Lower leg skin (tissue), 4 donors: ENCODE measurements around the gene CDCA8. TPM values are rescaled to one million over a fixed set of nuclear protein-coding genes. Genes with fewer than 3 reads are reported as not detected.
A peak's percentile ranks its signal among the peaks of the same experiment; 100 is the strongest.
"Not testable (repeated sequence)": the region's sequence is repeated elsewhere in the genome, so short reads cannot be mapped to it uniquely, and the experiment has no call there.

Experiments
- DNase-seq, 2 donors: peaks; one replicate each; pipeline ENCODE4 v3.0.0-alpha.2; 2019; ENCODE audit warnings: low spot score in 2 of 2
- H3K4me3 ChIP-seq: fragments of 200-600 bp; sonication (generic); 2 replicates; pipeline ENCODE4 v1.5.1; 2017; ENCODE audit warnings: mild to moderate bottlenecking, low read depth; ENCODE audit not compliant: poor library complexity, severe bottlenecking
- POLR2A ChIP-seq, 2 donors: fragments of 450-650 bp; IDR thresholded peaks; one replicate each; pipeline ENCODE4 v1.6.1; 2016 to 2017; ENCODE audit warnings: antibody characterized with exemption in 2 of 2, mild to moderate bottlenecking in 1 of 2, moderate library complexity in 1 of 2
- WGBS, 2 donors: methylation state at CpG; one replicate each; pipeline ENCODE4 v1.1.5; 2018; 5-methylcytosine and 5-hydroxymethylcytosine counted together
- intact Hi-C: fragments of 100-400 bp; cut with DNase I; formaldehyde crosslinking; loops from one replicate; pipeline ENCODE4 v1.15.0; 2023; ENCODE audit warnings: low total_unique reads
- total RNA-seq, 4 donors: library from RNA; depleted of rRNA; stranded (reverse); fragments of >200 nt; gene quantifications; one replicate each; pipeline ENCODE4 v1.1.0, GENCODE V29; 2016
- TF ChIP-seq, protein P1 (sequence below), 3 donors: fragments of 450-650 bp; IDR thresholded peaks; one replicate each; pipeline ENCODE4 v1.5.1; 2016; ENCODE audit warnings: antibody characterized with exemption in 3 of 3, mild to moderate bottlenecking in 3 of 3, moderate library complexity in 2 of 3

The CDCA8 gene
- total RNA-seq, 4 donors from 2014 or later, result 1.0 to 3.2 (median 1.8) TPM

DNA sequence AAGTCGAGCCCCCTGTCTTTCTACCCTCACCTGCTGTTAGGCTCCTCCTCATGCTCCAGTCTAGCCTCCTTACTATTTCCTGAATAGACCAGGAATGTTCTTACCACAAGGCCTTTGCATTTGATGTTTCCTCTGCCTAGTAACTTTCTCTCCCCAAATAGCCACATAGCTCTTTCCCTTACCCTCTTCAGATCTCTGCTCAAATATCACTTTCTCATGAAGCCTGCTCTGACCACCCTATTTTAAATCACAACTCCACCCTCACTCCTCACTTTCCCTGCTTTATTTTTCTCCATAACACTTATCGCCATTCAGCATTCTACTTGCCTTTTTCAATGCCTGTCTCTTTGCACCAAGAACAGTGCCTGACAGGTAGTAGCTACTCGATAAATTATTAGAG, 6.6 kb upstream of the CDCA8 start:
- 89 to 94% methylated on average over 3 of the region's 3 CpGs for WGBS, 2 donors
- H3K4me3 ChIP-seq, result no peak overlapping the region
- TF ChIP-seq POLR2A (IDR thresholded peaks at IDR 0.05), result no peak
- TF ChIP-seq, protein P1, sequence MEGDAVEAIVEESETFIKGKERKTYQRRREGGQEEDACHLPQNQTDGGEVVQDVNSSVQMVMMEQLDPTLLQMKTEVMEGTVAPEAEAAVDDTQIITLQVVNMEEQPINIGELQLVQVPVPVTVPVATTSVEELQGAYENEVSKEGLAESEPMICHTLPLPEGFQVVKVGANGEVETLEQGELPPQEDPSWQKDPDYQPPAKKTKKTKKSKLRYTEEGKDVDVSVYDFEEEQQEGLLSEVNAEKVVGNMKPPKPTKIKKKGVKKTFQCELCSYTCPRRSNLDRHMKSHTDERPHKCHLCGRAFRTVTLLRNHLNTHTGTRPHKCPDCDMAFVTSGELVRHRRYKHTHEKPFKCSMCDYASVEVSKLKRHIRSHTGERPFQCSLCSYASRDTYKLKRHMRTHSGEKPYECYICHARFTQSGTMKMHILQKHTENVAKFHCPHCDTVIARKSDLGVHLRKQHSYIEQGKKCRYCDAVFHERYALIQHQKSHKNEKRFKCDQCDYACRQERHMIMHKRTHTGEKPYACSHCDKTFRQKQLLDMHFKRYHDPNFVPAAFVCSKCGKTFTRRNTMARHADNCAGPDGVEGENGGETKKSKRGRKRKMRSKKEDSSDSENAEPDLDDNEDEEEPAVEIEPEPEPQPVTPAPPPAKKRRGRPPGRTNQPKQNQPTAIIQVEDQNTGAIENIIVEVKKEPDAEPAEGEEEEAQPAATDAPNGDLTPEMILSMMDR (IDR thresholded peaks at IDR 0.05), result no peak
- intact Hi-C loops, result loop anchor here (10.0 kb wide), 1 partner anchor 231 kb away; no protein-coding TSS in a partner anchor
- DNase-seq, result no peak

DNA sequence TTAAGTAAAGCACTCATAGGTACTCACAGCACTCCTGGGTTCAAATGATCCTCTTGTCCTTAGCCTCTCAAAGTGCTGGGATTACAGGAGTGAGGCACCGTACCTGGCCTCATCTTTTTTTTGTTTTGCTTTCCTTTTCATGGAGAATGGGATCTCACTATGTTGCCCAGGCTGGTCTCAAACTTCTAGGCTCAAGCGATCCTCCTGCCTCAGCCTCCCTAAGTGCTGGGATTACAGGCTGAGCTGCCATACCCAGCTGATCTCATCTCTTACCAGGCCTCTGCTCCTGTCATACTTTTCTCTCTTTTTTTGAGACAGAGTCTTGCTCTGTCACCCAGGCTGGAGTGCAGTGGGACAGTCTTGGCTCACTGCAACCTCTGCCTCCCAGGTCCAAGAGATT, 4.6 kb upstream of the CDCA8 start:
- 89 to 90% methylated on average over 2 of the region's 2 CpGs for WGBS, 2 donors
- H3K4me3 ChIP-seq, DNase-seq: not testable (repeated sequence)
- intact Hi-C loops, result loop anchor here (10.0 kb wide), 1 partner anchor 233 kb away; no protein-coding TSS in a partner anchor

DNA sequence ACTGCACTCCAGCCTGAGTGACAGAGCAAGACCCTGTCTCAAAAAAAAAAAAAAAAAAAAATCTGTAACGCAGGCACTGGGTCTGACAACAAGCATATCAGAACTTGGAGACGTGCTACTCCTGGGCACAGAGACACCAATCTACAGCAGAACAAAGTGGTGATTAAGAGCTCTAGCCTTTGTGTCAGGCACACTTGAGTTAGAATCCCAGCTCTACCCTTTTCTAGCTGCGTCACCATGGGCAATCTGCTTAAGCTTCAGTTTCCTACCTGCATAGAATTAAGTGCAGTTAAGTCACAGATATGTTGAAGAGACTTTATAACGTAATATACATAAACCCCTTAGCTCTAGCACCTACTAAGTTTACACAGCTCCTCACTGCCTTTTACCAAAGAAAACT, 3.4 kb upstream of the CDCA8 start:
- no peak overlapping the region for H3K4me3 ChIP-seq
- TF ChIP-seq, protein P1 (IDR thresholded peaks at IDR 0.05), result no peak
- no peak for TF ChIP-seq POLR2A (IDR thresholded peaks at IDR 0.05)
- intact Hi-C loops, result loop anchor here (10.0 kb wide), 1 partner anchor 234 kb away; no protein-coding TSS in a partner anchor

DNA sequence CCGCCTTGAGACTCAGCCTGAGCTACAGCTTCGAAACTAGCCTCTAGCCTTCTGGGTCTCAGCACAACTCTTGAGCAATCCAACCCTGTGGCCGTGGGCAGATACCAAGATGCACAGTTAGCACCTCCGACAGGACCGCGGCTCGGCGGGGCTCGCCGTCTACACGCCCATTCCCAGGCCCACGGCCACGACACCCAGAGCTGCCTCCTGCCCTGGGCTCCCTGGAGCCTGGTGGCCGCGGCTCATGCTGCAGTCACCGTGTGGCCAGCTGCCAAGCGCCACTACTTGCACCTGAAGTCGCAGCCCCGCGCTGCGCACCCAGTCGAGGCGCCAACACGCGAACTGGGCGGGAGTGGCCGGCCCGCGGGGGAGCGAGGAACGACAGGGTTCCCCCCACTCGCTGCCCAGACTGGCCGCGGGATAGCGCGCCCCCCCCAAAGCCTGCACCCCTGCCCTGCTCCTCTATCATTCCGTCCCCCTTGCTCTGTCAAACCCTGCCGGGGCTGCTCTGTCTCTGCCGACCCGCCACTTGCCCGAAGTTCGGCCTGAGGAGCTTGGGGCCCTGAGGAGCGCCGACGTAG, 729 bp upstream of the CDCA8 start:
- H3K4me3 ChIP-seq, result peak overlapping the region; percentile 71
- WGBS, 2 donors, result 1 to 5% methylated on average over 19 to 41 of the region's 45 CpGs
- TF ChIP-seq, protein P1 (IDR thresholded peaks at IDR 0.05), result no peak
- TF ChIP-seq POLR2A (IDR thresholded peaks at IDR 0.05), result no peak
- DNase-seq, result peak; percentile 22 to 88
- intact Hi-C loops, result loop anchor here (5.0 kb wide), 1 partner anchor 171 kb away; no protein-coding TSS in a partner anchor

More for the DNA sequence above, 3.4 kb upstream of the CDCA8 start:
- DNase-seq, result no peak
- WGBS, 2 donors, result 86 to 87% methylated on average over 4 of the region's 4 CpGs

DNA sequence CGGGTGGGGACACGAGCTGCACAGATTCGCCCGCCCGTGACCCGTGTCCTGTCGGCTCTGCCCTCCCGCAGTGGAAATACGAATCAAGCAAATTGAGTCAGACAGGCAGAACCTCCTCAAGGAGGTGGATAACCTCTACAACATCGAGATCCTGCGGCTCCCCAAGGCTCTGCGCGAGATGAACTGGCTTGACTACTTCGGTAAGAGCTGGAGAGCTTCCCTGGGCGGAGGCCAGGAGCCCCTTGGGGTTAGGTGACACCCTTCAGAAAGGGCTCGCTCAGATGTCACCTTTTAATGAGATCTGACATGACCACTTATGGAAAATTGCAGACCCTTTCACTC, 489 bp downstream of the CDCA8 start:
- intact Hi-C loops, result loop anchor here (5.0 kb wide), 1 partner anchor 169 kb away; no protein-coding TSS in a partner anchor
- H3K4me3 ChIP-seq, result peak overlapping the region; percentile 73
- TF ChIP-seq POLR2A (IDR thresholded peaks at IDR 0.05), result no peak
- TF ChIP-seq, protein P1 (IDR thresholded peaks at IDR 0.05), result no peak
- WGBS, 2 donors, result 2% methylated on average over 14 to 16 of the region's 16 CpGs
- DNase-seq, result peak in 1 of 2 donors; percentile 25

DNA sequence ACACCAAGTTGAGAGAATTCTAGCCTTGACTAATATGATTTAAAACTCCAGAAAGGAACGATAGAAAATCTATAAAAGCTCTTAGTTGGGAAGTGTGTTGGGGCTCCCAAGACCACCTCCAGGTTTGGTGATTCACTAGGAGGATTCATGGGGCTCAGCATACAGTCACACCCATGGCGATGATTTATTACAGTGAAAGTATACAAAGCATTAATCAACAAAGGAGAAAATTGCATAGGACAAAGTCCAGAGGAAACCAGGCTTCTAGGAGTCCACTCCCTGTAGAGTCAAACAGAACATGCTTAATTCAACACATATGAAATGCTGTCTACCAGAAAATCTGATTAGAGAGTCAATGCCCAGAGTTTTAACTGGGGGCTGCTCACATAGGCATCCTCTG, 4.8 kb downstream of the CDCA8 start:
- TF ChIP-seq, protein P1 (IDR thresholded peaks at IDR 0.05), result no peak
- no peak for TF ChIP-seq POLR2A (IDR thresholded peaks at IDR 0.05)
- no peak overlapping the region for H3K4me3 ChIP-seq
- 94% methylated on average over 2 of the region's 2 CpGs for WGBS, 2 donors
- intact Hi-C loops, result no loop called here
- DNase-seq, result no peak
